ENCODE measurements around the gene SUCNR1. TPM values are rescaled to one million over a fixed set of nuclear protein-coding genes. Genes with fewer than 3 reads are reported as not detected.

SUCNR1 gene
- total and polyA plus RNA-seq, 2 of the 13 experiments (the other 11 are each of a cell fraction or from before 2014, with no cell fraction given), result 0.03 TPM; not detected in 1

DNA sequence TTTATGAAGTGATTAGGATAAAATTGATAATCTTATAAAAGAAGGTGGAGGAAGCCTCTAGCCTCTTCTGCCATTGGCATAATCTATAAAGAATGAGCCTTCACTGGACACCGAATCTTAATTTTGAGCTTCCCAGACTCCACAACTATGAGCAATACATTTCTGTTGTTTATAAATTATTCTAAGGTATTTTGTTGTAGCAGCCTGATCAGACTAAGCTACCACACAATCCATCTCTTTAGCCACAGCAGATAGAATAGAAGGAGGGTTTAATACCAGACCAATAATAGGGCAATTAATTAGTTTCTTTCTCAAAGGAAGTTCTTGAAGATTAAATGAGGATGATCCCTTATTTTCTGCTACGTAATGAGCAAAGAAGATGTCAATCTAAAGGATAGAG, 33.3 kb downstream of the SUCNR1 start (continued):
- TF ChIP-seq TRIM22 (IDR thresholded peaks at IDR 0.05), result no peak
- TF ChIP-seq MAZ (IDR thresholded peaks at IDR 0.05; ENCODE audit: borderline replicate concordance, low read depth, low read length), result no peak
- no peak for TF ChIP-seq MAZ (CRISPR knock-in tag; IDR thresholded peaks at IDR 0.05; ENCODE audit: low read depth)
- TF ChIP-seq RBFOX2 (IDR thresholded peaks at IDR 0.05; ENCODE audit: low read depth, low read length), result no peak
- TF ChIP-seq HOXA3 (CRISPR knock-in tag; IDR thresholded peaks at IDR 0.05), result no peak
- no peak for TF ChIP-seq ATM (IDR thresholded peaks at IDR 0.05; ENCODE audit: borderline replicate concordance)

GRCh38 chr3:151908399-151908798, 35.0 kb downstream of the SUCNR1 start:
- CTCF ChIA-PET (ENCODE audit: low intra/inter-chr PET ratio, low total read pairs), result no interaction called here
- H4K20me1 ChIP-seq (ENCODE audit: insufficient read depth, low read length), result no peaks in the 10 kb centered on the region
- H3K27ac ChIP-seq (ENCODE audit: extremely low read length, insufficient read depth, low read length), result no peak overlapping the region
- H3K4me3 ChIP-seq (replicated peaks in 1 of 3; ENCODE audit: insufficient read depth in 1 of 3, low read depth in 2 of 3, low read length in 3 of 3), result no peak overlapping the region
- no peaks in the 10 kb centered on the region for H3K9me3 ChIP-seq (ENCODE audit: low read length)
- FAIRE-seq (no peak), DNase-seq (ENCODE audit: low spot score) (no peak), ATAC-seq (no peak)
- no peak overlapping the region for H3K4me2 ChIP-seq (ENCODE audit: low read depth, low read length)
- no peak overlapping the region for H2AFZ ChIP-seq (ENCODE audit: low read length)
- no peaks in the 10 kb centered on the region for H3K4me1 ChIP-seq (ENCODE audit: insufficient read depth, low read length)
- in situ Hi-C loops (cut with HindIII; ENCODE audit: extremely low pct_ligation_motif_present, low pct_unique_long_range_greater_than_20kb) (no loop called here), intact Hi-C loops (cut with micrococcal nuclease; ENCODE audit: unreplicated experiment) (no loop called here)
- no peak overlapping the region for H3K9ac ChIP-seq (ENCODE audit: insufficient read depth, low read depth, low read length)
- no TSS peak for BruUV-seq (replicated peaks)
- WGBS (ENCODE audit: low lambda C conversion rate), result 0% methylated on average over 3 of the region's 3 CpGs
- no peaks in the 10 kb centered on the region for H3K27me3 ChIP-seq (ENCODE audit: control insufficient read depth in 1 of 2, insufficient read depth in 2 of 2, low read length in 2 of 2)
- H3K79me2 ChIP-seq (ENCODE audit: insufficient read depth, low read length), result no peaks in the 10 kb centered on the region
- POLR2A ChIA-PET, result no interaction called here
- no peaks in the 10 kb centered on the region for H3K36me3 ChIP-seq (replicated peaks in 1 of 2; ENCODE audit: control insufficient read depth in 1 of 2, insufficient read depth in 2 of 2, low read length in 2 of 2)
- no peak for TF ChIP-seq KDM4B (CRISPR knock-in tag; IDR thresholded peaks at IDR 0.05)
- no peak for TF ChIP-seq ZNF30 (CRISPR knock-in tag; IDR thresholded peaks at IDR 0.05)
- TF ChIP-seq ZNF510 (CRISPR knock-in tag; IDR thresholded peaks at IDR 0.05; ENCODE audit: low read depth), result no peak
- TF ChIP-seq SAFB2 (CRISPR knock-in tag; IDR thresholded peaks at IDR 0.05; ENCODE audit: borderline replicate concordance, low read depth), result no peak
- no peak for TF ChIP-seq TBX2 (CRISPR knock-in tag; IDR thresholded peaks at IDR 0.05; ENCODE audit: borderline replicate concordance)
- TF ChIP-seq RFX5 (IDR thresholded peaks at IDR 0.05; ENCODE audit: low read depth, low read length), result no peak
- TF ChIP-seq, protein P1, sequence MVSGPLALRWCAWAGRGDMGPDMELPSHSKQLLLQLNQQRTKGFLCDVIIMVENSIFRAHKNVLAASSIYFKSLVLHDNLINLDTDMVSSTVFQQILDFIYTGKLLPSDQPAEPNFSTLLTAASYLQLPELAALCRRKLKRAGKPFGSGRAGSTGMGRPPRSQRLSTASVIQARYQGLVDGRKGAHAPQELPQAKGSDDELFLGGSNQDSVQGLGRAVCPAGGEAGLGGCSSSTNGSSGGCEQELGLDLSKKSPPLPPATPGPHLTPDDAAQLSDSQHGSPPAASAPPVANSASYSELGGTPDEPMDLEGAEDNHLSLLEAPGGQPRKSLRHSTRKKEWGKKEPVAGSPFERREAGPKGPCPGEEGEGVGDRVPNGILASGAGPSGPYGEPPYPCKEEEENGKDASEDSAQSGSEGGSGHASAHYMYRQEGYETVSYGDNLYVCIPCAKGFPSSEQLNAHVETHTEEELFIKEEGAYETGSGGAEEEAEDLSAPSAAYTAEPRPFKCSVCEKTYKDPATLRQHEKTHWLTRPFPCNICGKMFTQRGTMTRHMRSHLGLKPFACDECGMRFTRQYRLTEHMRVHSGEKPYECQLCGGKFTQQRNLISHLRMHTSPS (CRISPR knock-in tag; IDR thresholded peaks at IDR 0.05; ENCODE audit: low read depth), result no peak
- no peak for TF ChIP-seq SMAD3 (CRISPR knock-in tag; IDR thresholded peaks at IDR 0.05)
- TF ChIP-seq REST (IDR thresholded peaks at IDR 0.05; ENCODE audit: borderline replicate concordance in 1 of 2, low read depth in 1 of 2, low read length in 2 of 2), result no peak
- no peak for TF ChIP-seq GPBP1L1 (CRISPR knock-in tag; IDR thresholded peaks at IDR 0.05)
